Muscle layer of duodenum (tissue), 2 donors: Measurements from ENCODE around the gene CCDC32.

Experiments used
- H3K27ac ChIP-seq: one replicate; pipeline ENCODE4 v1.7.0; 2013; ENCODE audit warnings: mild to moderate bottlenecking, low read length
- H3K27me3 ChIP-seq: one replicate; pipeline ENCODE4 v1.7.0; 2013; ENCODE audit warnings: low read depth, mild to moderate bottlenecking, control low read depth, low read length
- H3K36me3 ChIP-seq, 2 donors: one replicate each; pipeline ENCODE4 v1.7.0; 2013; ENCODE audit warnings: low read length in 2 of 2, control low read depth in 1 of 2, mild to moderate bottlenecking in 1 of 2; ENCODE audit not compliant: insufficient read depth in 2 of 2, control insufficient read depth in 1 of 2
- H3K4me1 ChIP-seq, 2 donors: one replicate each; pipeline ENCODE4 v1.7.0; 2013; ENCODE audit warnings: low read length in 2 of 2, mild to moderate bottlenecking in 2 of 2, control low read depth in 1 of 2, moderate library complexity in 1 of 2; ENCODE audit not compliant: insufficient read depth in 2 of 2, control insufficient read depth in 1 of 2
- H3K4me3 ChIP-seq, 2 donors: one replicate each; pipeline ENCODE4 v1.7.0; 2013; ENCODE audit warnings: low read length in 2 of 2, low read depth in 1 of 2, mild to moderate bottlenecking in 1 of 2
- H3K9me3 ChIP-seq, 2 donors: one replicate each; pipeline ENCODE4 v1.7.0; 2013; ENCODE audit warnings: low read length in 2 of 2, control low read depth in 1 of 2, mild to moderate bottlenecking in 1 of 2; ENCODE audit not compliant: control insufficient read depth in 1 of 2
- donor health status: healthy.

CCDC32 gene

DNA sequence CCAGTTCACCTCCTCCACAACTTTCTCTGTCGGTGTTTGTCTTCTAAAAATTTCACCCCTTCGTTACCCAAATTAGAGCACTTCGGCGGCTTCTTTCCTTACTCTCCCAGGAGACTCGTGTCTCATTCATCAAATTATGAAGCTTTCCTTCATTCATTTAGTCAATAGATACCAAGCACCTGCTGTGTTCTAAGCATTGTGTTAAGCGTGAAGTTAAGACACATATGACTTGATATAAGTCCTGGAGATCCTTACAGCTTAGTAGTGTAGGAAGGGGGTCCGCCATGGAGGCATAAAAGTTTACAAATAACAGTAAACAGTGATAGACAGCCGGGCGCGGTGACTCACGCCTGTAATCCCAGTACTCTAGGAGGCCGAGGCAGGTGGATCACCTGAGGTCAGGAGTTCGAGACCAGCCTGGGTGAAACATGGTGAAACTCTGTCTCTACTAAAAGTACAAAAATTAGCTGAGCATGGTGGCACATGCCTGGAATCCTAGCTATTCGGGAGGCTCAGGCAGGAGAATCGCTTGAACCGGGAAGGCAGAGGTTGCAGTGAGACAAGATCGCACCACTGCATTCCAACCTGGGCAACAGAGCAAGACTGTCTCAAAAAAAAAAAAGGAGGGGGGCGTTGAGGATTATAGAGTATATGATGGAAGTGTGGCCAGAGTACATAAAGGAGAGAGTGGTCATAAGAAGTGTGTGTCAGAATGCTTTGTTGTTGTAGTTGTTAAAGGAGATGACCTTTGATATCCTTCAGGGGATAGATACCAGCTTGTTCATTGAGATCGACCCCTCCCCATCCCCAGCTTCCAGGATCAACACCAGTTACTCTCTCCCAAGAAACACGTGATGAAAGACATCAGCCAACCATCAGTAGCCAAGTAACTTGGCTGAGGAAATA, 744 bp upstream of the CCDC32 start:
- H3K4me3 ChIP-seq: peak overlapping the region; percentile 73 to 80
- peaks cover 10 to 24% of the 10 kb centered on the region in 2 donors for H3K4me1 ChIP-seq
- H3K27me3 ChIP-seq: no peaks in the 10 kb centered on the region
- peak overlapping the region; percentile 93 for H3K27ac ChIP-seq
- H3K9me3 ChIP-seq: no peaks in the 10 kb centered on the region
- H3K36me3 ChIP-seq: peaks cover 0 to 7% of the 10 kb centered on the region in 2 donors

DNA sequence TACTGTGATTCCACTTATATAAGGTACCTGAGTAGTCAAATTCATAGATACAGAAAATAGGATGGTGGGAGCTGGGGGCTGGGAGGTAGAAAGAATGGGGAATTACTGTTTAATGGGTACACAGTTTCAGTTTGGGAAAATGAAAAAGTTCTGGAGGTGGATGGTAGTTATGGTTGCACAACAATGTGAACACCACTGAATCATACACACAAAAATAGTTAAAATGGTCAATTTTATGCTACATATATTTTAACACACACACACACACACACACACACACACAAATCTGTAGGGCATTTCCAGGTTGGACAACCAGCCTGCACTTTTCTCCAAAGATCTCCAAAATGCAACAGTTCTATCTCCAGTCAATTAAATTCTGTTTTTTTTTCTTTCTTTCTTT, 1.4 kb downstream of the CCDC32 start:
- Histone ChIP-seq H3K4me1 (peaks cover 0 to 11% of the 10 kb centered on the region in 2 donors), H3K4me3 (no peak overlapping the region), H3K36me3 (peaks cover 0 to 7% of the 10 kb centered on the region in 2 donors), H3K9me3 (no peaks in the 10 kb centered on the region), H3K27ac (no peak overlapping the region), H3K27me3 (no peaks in the 10 kb centered on the region)

DNA sequence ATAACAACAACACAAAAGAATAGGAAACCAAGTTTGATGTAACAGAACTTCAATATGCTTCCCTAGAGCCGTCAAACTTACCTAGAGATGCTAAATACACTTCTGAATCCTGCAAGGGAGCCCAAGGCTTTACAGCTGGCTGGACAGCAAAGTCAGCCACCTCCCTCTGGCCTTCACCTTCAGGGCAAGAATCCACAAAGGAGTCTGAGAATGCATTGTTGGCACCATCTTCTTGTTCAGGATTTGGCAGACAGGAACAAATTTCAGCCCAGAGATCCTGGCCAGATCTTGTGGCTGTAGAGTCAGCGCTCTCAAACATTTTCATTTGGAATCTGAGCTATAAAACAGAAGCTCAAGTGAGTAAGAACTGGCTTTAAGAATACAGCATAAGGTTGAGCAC, 2.2 kb downstream of the CCDC32 start:
- peaks cover 0 to 11% of the 10 kb centered on the region in 2 donors for H3K4me1 ChIP-seq
- no peak overlapping the region for H3K4me3 ChIP-seq
- H3K36me3 ChIP-seq: peaks cover 0 to 7% of the 10 kb centered on the region in 2 donors
- no peaks in the 10 kb centered on the region for H3K9me3 ChIP-seq
- no peaks in the 10 kb centered on the region for H3K27me3 ChIP-seq
- no peak overlapping the region for H3K27ac ChIP-seq

DNA sequence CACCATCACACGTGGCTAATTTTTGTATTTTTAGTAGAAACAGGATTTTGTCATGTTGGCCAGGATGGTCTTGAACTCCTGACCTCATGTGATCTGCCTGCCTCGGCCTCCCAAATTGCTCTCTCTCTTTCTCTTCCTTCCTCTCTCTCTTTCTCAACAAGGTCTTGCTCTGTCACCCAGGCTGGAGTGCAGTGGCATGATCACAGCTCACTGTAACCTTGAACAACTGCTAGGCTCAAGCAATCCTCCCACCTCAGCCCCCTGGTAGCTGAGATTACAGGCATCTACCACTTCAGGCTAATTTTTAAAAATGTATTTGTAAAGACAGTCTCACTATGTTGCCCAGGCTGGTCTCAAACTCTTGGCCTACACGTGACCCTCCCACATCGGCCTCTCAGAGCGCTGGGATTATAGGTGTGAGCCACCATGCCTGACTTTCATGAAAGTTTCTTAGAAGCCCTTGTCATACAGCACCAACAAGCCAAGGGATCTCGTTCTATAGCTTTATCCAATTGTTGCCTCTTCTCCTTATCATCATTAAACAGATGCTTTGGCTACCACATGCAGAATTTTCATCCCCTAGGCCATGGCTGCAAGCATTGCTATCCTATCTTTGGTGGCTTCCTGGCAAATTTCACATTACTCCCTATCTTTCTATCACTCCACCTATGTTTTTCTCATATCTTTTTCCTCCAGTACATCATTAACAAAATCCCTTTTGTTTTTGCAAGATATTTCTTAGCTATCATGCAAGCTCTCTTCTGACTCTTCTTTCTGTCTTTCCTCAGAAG, 5.7 kb downstream of the CCDC32 start:
- peaks cover 10 to 20% of the 10 kb centered on the region in 2 donors for H3K36me3 ChIP-seq

DNA sequence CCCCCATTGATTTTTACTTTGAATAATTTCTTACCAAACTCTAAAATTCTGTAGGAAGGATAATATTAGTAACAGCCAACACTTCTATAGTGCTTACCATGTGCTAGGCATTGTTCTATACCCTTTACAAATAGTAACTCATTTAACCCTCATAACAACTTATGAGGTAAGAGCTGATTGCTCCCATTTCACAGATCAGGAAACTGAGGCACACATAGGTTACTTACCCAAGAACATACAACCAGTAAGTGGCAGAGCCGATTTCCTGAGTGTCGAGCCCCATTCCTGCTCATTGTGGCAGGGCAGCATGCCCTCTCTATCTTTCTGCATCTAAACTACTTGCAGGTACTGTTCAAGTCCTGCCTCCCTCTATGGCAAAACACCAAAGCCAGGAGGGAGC, 9.0 kb downstream of the CCDC32 start:
- Histone ChIP-seq H3K4me1 (no peaks in the 10 kb centered on the region), H3K36me3 (peaks cover 20 to 21% of the 10 kb centered on the region in 2 donors), H3K4me3 (no peak overlapping the region)

More for the DNA sequence above, 5.7 kb downstream of the CCDC32 start:
- H3K27ac ChIP-seq: no peak overlapping the region
- no peaks in the 10 kb centered on the region for H3K9me3 ChIP-seq
- H3K27me3 ChIP-seq: no peaks in the 10 kb centered on the region
- no peak overlapping the region for H3K4me3 ChIP-seq
- H3K4me1 ChIP-seq: peaks cover 0 to 9% of the 10 kb centered on the region in 2 donors

DNA sequence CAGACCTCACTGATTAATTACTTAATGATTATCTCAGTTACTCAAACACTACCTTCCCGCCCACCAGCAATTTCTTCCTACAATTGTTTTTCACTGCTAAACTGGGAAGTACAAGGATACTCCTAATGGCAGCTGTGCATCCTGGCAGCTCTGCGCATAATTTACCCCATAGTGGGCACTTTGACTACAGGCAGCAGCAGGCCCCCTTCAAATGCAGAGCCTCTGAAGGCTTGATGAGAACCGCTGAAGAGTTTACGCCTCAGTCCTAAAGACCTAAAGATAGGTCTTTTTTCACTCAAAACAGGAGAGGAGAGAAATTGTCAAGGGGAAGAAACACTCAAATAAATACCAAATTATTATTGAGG, 10.7 kb downstream of the CCDC32 start:
- Histone ChIP-seq H3K9me3 (no peaks in the 10 kb centered on the region), H3K27me3 (no peaks in the 10 kb centered on the region), H3K4me3 (no peak overlapping the region), H3K36me3 (peaks cover 20 to 21% of the 10 kb centered on the region in 2 donors), H3K27ac (no peak overlapping the region), H3K4me1 (peaks cover 0 to 6% of the 10 kb centered on the region in 2 donors)

More for the DNA sequence above, 9.0 kb downstream of the CCDC32 start:
- H3K9me3 ChIP-seq: no peaks in the 10 kb centered on the region
- no peaks in the 10 kb centered on the region for H3K27me3 ChIP-seq
- H3K27ac ChIP-seq: no peak overlapping the region

DNA sequence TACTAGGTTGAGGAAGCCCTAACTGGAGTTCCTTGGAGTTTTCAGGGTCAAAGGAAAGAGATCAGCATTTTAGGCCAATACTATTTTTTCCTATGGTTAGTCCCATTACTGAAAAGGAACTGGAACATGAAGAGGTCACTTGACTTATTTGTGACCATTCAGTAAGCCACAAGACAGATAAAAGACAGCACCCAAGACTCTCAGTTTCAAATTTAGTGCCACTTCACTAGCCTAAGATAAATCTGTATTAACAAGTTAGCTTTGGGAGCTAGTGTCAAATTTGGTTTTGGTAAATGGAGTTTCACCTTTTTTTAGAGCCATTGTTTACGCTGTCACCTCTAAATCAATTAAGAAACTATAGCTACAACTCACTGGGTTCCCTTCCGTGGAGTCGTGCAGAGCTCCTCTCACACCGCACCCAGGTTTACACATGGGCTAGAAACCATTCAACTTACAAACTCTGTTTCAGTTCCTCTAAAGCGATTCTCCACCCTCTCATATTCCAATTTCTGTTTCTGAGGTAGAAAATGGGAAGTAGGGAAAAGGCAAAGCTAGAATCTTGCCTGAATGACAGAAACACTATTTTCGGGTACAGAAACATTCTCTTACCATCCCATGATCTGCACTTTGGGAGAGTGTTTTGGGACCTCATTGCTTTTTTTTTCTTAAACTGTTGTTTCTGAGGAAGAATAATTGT, 14.4 kb downstream of the CCDC32 start:
- no peaks in the 10 kb centered on the region for H3K27me3 ChIP-seq
- no peak overlapping the region for H3K27ac ChIP-seq
- H3K4me3 ChIP-seq: no peak overlapping the region
- peaks cover 0 to 6% of the 10 kb centered on the region in 2 donors for H3K4me1 ChIP-seq
- H3K36me3 ChIP-seq: peaks cover 10 to 22% of the 10 kb centered on the region in 2 donors
- H3K9me3 ChIP-seq: no peaks in the 10 kb centered on the region

DNA sequence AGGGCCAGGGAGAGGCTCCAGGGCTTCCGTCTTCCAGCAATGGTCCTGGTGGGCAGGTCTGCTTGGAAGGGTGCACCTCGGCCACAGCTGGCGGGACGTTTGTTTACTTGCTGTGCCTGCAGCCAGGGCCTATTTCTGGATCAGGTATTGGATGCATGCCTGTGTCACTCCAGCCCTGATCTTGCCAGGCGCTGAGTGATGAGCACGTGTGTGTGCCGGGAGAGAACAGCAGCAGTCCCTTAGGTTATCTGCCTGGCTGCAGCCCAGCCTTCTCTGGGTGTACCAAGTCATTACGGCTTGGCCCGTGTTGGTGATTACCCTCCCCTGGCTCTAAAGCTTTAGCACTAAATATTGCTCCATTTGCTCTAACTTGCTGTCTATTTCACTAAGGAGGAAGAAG, 14.9 kb downstream of the CCDC32 start:
- no peaks in the 10 kb centered on the region for H3K27me3 ChIP-seq
- peaks cover 4 to 22% of the 10 kb centered on the region in 2 donors for H3K36me3 ChIP-seq
- H3K27ac ChIP-seq: no peak overlapping the region
- H3K4me1 ChIP-seq: peaks cover 0 to 6% of the 10 kb centered on the region in 2 donors
- no peaks in the 10 kb centered on the region for H3K9me3 ChIP-seq
- H3K4me3 ChIP-seq: no peak overlapping the region

DNA sequence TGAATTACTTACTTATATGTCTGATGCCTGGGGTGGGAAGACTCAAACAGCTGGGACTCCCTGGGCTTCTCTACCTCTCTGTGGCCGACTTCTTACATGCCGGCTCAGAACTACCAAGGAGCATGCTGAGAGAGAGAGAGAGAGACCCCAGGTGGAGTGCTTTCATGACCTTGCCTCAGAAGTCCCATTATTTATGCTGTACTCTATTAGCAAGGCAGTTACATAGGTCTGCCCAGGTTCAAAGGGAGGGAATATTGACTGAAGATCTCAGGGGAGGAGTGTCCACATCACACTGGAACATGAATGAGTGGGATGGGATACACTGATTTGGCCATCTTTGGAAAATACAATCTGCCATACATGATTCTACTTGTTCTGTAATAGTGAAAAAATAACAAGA, 16.2 kb downstream of the CCDC32 start:
- Histone ChIP-seq H3K36me3 (peaks cover 3 to 16% of the 10 kb centered on the region in 2 donors), H3K27me3 (no peaks in the 10 kb centered on the region), H3K4me3 (no peak overlapping the region), H3K27ac (no peak overlapping the region), H3K9me3 (no peaks in the 10 kb centered on the region), H3K4me1 (peaks cover 0 to 6% of the 10 kb centered on the region in 2 donors)

DNA sequence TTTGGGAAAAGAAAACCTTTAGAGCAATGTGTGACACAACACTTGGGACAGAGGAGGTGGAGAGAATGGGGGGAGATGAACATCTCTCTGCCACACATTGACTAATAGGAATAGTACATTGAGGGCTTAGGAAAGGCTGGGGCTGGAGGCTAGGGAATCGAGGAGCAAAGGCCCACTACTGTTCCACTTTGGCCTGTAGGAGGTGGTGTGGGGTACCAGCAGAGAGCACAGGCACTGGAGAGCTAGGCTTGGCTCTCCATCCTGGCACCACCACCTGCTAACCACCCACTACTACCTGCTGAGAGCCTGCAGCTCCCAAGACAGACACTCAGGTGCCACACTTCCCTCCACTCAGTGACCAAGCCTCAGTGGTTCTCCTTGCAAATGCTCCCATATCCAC, 19.4 kb downstream of the CCDC32 start:
- Histone ChIP-seq H3K9me3 (no peaks in the 10 kb centered on the region), H3K4me3 (no peak overlapping the region), H3K27ac (no peak overlapping the region), H3K27me3 (no peaks in the 10 kb centered on the region), H3K4me1 (peaks cover 0 to 6% of the 10 kb centered on the region in 2 donors), H3K36me3 (peaks cover 3 to 7% of the 10 kb centered on the region in 2 donors)
